ENCODE data around the gene CZIB.

DNA sequence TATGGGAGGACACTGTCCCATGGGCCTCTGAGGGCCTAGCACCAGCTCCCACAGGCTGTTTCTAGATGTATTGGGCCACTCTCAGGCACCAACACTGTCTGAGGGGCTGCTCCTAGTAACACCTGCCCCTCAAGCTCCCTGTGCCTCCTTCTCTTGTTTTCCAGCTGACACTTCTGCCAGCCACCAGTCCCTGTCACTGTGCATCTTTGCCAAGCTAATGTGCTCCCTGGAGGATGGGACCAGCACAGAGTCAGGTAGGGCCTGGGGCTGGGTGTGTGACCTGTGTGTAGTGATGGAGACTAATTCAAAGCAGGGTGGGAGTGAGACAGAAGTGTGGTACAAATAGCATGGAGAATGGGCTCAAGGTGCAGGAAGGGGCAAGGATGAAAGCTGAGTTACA, 47.3 kb upstream of the CZIB start:
- TF ChIP-seq, protein P1, sequence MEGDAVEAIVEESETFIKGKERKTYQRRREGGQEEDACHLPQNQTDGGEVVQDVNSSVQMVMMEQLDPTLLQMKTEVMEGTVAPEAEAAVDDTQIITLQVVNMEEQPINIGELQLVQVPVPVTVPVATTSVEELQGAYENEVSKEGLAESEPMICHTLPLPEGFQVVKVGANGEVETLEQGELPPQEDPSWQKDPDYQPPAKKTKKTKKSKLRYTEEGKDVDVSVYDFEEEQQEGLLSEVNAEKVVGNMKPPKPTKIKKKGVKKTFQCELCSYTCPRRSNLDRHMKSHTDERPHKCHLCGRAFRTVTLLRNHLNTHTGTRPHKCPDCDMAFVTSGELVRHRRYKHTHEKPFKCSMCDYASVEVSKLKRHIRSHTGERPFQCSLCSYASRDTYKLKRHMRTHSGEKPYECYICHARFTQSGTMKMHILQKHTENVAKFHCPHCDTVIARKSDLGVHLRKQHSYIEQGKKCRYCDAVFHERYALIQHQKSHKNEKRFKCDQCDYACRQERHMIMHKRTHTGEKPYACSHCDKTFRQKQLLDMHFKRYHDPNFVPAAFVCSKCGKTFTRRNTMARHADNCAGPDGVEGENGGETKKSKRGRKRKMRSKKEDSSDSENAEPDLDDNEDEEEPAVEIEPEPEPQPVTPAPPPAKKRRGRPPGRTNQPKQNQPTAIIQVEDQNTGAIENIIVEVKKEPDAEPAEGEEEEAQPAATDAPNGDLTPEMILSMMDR (IDR thresholded peaks at IDR 0.05), result no peak
- no peak for TF ChIP-seq EP300 (IDR thresholded peaks at IDR 0.05)
- TF ChIP-seq POLR2A (IDR thresholded peaks at IDR 0.05), result no peak

Measured in tibial nerve (tissue), 4 donors.